Measurements from ENCODE around the gene DCP2. TPM values are rescaled to one million over a fixed set of nuclear protein-coding genes. Genes with fewer than 3 reads are reported as not detected.

The DCP2 gene
- total RNA-seq, 4 donors from 2014 or later, result 13.2 to 41.3 (median 22.8) TPM

DNA sequence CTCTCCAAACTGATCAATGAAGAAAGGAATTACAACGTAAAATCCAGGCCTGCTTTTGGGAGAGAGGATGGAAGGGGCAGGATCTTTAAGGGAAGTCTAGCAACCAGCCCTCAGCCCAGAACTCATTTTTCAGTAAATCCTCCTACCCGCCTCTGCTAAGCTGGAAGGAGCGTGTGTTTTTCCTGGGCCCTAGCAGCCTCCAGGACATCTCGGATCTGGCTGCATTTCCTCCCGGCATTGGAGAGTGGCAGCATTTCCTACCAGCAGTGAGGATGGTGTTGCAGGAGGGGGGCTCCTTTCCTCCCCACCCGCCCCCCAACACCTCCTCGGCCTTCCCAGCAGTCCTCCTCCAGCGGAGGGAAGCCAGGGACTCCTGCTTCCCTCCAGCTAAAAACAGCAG is 54.5 kb downstream of the DCP2 start:
- TF ChIP-seq, protein P1, sequence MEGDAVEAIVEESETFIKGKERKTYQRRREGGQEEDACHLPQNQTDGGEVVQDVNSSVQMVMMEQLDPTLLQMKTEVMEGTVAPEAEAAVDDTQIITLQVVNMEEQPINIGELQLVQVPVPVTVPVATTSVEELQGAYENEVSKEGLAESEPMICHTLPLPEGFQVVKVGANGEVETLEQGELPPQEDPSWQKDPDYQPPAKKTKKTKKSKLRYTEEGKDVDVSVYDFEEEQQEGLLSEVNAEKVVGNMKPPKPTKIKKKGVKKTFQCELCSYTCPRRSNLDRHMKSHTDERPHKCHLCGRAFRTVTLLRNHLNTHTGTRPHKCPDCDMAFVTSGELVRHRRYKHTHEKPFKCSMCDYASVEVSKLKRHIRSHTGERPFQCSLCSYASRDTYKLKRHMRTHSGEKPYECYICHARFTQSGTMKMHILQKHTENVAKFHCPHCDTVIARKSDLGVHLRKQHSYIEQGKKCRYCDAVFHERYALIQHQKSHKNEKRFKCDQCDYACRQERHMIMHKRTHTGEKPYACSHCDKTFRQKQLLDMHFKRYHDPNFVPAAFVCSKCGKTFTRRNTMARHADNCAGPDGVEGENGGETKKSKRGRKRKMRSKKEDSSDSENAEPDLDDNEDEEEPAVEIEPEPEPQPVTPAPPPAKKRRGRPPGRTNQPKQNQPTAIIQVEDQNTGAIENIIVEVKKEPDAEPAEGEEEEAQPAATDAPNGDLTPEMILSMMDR (IDR thresholded peaks at IDR 0.05), result no peak
- Histone ChIP-seq H3K4me3 (no peak overlapping the region), H3K36me3 (peaks cover 0 to 25% (median 0%) of the 10 kb centered on the region in 3 donors), H3K9me3 (no peaks in the 10 kb centered on the region), H3K4me1 (no peaks in the 10 kb centered on the region), H3K27me3 (no peaks in the 10 kb centered on the region), H3K27ac (no peak overlapping the region)
- DNase-seq, result no peak

DNA sequence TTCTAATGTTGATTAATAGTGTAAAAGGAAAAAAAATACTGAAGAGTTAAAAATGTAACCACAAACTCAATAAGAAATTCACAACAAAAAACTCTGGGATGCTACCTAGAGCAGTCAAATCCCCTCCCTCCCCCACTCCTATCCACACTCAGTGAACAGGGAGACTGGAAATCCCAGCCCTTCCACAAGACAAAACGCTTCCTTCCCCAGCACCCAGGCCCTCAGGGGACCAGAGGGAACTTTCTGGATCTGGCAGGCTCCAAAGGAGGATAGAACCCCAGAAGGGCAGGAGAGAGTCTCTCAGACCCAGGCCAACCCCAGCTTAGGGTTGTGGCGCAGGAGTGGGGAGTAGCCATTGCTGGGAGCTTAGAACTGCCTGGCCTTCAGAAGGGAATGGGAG is 55.0 kb downstream of the DCP2 start:
- Histone ChIP-seq H3K4me1 (no peaks in the 10 kb centered on the region), H3K4me3 (no peak overlapping the region), H3K9me3 (no peaks in the 10 kb centered on the region), H3K27me3 (no peaks in the 10 kb centered on the region), H3K27ac (no peak overlapping the region), H3K36me3 (peaks cover 0 to 21% (median 0%) of the 10 kb centered on the region in 3 donors)
- TF ChIP-seq, protein P1 (IDR thresholded peaks at IDR 0.05), result no peak
- no peak for TF ChIP-seq POLR2A (IDR thresholded peaks at IDR 0.05)
- DNase-seq, result no peak

DNA sequence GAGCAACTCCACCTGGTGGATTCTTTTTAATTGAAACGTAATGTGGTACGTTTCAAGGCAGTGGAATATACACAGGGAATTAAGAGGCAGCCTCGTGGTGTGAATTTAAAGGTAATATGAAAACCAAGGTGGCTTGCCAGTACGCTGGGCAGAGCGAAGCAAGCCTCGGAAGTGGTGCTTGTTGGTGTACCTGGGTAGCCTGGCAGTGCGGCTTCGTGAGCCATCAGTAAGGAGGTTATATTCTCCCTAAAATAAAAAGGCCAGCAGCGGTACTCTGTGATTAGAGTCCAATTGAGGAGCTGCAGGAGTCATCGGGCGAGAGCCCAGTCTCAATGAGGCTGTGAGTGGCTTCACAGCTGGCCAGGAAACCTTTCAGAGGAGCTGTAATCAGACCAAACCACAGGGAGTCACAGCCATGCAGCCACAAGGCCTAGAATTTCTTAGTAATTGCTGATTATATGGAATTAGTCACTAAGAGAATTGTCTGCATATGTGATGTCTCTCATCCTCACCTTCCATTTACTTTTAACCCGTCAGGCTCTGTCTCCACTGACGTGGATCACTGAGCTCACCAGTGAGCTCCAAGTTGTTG is 57.7 kb downstream of the DCP2 start:
- Histone ChIP-seq H3K27me3 (no peaks in the 10 kb centered on the region), H3K27ac (no peak overlapping the region), H3K4me1 (no peaks in the 10 kb centered on the region), H3K9me3 (no peaks in the 10 kb centered on the region), H3K36me3 (no peaks in the 10 kb centered on the region), H3K4me3 (no peak overlapping the region)
- TF ChIP-seq, protein P1 (IDR thresholded peaks at IDR 0.05), result no peak
- no peak for TF ChIP-seq POLR2A (IDR thresholded peaks at IDR 0.05)
- DNase-seq, result no peak

DNA sequence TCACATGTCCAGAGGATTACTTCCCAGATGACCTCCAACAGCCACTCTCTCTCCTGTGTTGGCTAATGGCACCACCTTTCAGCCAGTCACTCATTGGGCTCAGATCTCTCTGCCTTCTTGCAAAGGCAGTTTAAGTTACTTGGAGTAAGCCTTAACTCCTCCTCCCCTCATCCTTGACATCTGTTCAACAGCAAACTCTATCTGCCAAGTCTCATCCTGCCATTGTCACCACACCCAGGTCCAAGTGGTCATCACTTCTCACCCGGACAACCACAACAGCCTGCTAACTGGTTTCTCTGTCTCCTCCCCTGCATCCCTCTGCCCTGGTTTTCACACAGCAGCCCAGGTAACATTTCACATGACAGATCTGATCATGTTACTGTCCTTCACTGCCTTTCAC is 58.5 kb downstream of the DCP2 start:
- TF ChIP-seq POLR2A (IDR thresholded peaks at IDR 0.05), result no peak
- TF ChIP-seq, protein P1 (IDR thresholded peaks at IDR 0.05), result no peak
- Histone ChIP-seq H3K27ac (no peak overlapping the region), H3K4me1 (no peaks in the 10 kb centered on the region), H3K9me3 (no peaks in the 10 kb centered on the region), H3K27me3 (no peaks in the 10 kb centered on the region), H3K36me3 (no peaks in the 10 kb centered on the region), H3K4me3 (no peak overlapping the region)
- no peak for DNase-seq

DNA sequence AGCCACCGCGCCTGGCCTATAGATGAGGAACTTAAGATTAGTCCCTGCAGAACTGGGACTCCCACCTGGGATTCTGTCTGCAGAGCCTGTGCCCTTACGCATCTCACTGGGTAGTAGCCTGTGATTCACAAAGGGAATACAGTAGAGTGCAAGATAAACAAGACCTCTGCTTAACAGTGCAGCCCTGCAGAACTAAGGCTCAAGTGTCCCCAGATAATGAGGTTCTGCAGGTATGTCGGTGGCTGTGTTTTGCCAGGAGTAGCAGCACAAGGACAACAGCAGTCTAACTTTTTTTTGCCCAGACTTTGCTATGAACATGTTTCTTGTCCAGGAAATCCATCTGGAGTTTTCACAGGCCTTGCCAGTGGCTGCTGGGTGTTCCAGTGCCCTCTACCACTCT is 59.7 kb downstream of the DCP2 start:
- Histone ChIP-seq H3K36me3 (no peaks in the 10 kb centered on the region), H3K27ac (no peak overlapping the region), H3K4me3 (no peak overlapping the region), H3K27me3 (no peaks in the 10 kb centered on the region), H3K4me1 (no peaks in the 10 kb centered on the region), H3K9me3 (no peaks in the 10 kb centered on the region)
- no peak for TF ChIP-seq POLR2A (IDR thresholded peaks at IDR 0.05)
- TF ChIP-seq, protein P1 (IDR thresholded peaks at IDR 0.05), result no peak
- DNase-seq, result no peak

DNA sequence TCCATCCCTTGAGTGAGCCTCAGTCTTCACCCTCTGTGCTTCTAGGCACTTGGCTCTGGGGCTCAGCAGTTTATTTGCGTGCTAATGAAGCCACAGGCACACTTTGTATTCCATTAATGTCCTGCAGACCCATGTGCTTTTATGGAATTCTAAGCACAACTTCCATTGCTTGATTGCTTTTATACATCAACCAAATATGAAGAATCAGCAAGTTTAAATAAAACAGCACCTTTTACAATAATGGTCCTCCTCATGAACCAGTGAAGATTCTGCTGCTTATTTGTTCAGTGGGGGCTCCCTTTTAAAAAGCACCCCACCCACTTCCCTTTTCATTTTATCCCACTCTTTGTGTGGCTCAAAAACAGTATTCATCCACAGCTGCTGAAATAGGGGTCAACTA is 60.2 kb downstream of the DCP2 start:
- H3K4me3 ChIP-seq, result no peak overlapping the region
- no peak for DNase-seq
- H3K36me3 ChIP-seq, result no peaks in the 10 kb centered on the region
- H3K27ac ChIP-seq, result no peak overlapping the region
- no peaks in the 10 kb centered on the region for H3K27me3 ChIP-seq
- H3K4me1 ChIP-seq, result no peaks in the 10 kb centered on the region
- no peaks in the 10 kb centered on the region for H3K9me3 ChIP-seq
- no peak for TF ChIP-seq POLR2A (IDR thresholded peaks at IDR 0.05)
- TF ChIP-seq, protein P1 (IDR thresholded peaks at IDR 0.05), result no peak

Data from Peyer's patch (tissue), 4 donors.